Measurements from ENCODE around the gene SPTLC1. TPM values are rescaled to one million over a fixed set of nuclear protein-coding genes. Genes with fewer than 3 reads are reported as not detected.
"Not testable (repeated sequence)": the region's sequence is repeated elsewhere in the genome, so short reads cannot be mapped to it uniquely, and the experiment has no call there.

Gene SPTLC1
- total RNA-seq, 2 donors from 2014 or later = 54.4 to 55.5 TPM

DNA sequence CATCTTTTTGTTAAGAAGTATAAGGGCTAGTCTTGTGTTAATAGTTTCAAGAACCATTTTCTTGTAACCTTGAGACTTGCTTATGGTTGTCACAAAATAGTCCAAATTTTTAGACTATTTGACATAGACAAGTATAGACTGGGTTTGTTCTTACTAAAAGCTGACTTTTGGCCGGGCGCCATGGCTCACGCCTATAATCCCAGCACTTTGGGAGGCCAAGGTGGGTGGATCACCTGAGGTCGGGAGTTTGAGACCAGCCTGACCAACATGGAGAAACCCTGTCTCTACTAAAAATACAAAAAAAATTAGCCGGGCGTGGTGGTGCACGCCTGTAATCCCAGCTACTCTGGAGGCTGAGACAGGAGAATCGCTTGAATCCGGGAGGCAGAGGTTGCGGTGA is 113.3 kb downstream of the SPTLC1 start:
- not testable (repeated sequence) for H3K27me3 Mint-ChIP-seq (ENCODE audit: low read depth); H3K4me1 Mint-ChIP-seq (ENCODE audit: low read depth); ATAC-seq (replicated peaks in 1 of 2); H3K9me3 Mint-ChIP-seq; H3K4me3 Mint-ChIP-seq; H3K36me3 Mint-ChIP-seq (ENCODE audit: insufficient read depth in 2 of 2); DNase-seq; H3K27ac Mint-ChIP-seq

DNA sequence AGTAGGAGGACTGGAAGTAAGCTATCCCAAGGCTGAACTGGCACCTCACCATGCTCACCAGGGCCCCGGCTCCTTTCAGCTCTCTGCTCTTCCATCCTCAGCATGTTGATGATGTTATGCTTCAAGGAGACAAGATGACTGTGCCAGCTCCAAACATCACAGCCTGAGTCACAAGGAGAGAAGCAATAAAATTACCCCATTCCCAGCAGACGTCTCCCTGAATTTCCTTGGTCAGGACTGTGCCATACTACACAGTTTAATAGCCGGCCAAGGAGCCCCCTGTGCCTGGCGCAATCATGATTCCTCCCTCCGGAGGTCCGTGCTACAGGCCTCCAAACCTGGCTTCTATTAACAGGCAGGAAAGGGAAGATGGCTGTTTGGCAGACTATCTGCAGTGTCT is 114.0 kb downstream of the SPTLC1 start:
- DNase-seq (no peak), ATAC-seq (replicated peaks in 1 of 2) (no peak)
- no peak overlapping the region for H3K27ac Mint-ChIP-seq
- no peaks in the 10 kb centered on the region for H3K9me3 Mint-ChIP-seq
- H3K4me3 Mint-ChIP-seq = no peak overlapping the region
- H3K27me3 Mint-ChIP-seq (ENCODE audit: low read depth) = no peaks in the 10 kb centered on the region
- no peaks in the 10 kb centered on the region for H3K4me1 Mint-ChIP-seq (ENCODE audit: low read depth)
- H3K36me3 Mint-ChIP-seq (ENCODE audit: insufficient read depth in 2 of 2) = no peaks in the 10 kb centered on the region

DNA sequence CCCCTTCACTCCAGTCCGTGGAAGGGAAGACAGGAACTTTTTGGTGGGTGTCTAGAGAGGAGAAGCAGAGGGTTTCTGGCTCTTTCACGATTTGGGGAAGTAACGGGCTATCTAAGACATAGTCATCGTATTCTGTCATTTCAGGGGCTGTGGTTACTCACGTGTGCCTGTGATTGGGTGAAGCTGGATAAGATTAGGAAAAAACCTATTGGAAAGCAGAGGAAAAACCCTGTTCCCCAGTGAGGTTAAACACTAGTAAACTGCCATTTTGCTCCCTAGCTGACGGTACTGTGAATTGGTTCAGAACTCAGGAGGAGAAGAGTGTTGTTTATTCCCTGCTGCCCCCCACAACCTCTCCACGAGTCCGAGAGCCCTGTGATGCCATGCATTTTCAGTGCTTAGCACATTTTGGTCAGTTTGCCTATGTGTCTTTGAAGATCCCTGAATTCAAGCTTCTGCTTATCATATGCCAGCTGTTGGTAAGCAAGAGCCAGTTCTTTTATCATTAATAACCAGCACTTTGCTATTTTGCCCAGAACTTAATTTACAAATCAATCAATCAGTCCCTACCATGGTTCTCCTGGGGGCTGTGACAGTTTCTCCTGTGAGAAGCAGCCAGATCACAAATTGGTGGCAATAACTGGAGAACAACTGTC is 120.1 kb downstream of the SPTLC1 start:
- no peaks in the 10 kb centered on the region for H3K9me3 Mint-ChIP-seq
- ATAC-seq (replicated peaks in 1 of 2) = no peak
- H3K36me3 Mint-ChIP-seq (ENCODE audit: insufficient read depth in 2 of 2) = no peaks in the 10 kb centered on the region
- no peak overlapping the region for H3K4me3 Mint-ChIP-seq
- peaks cover 4% of the 10 kb centered on the region for H3K4me1 Mint-ChIP-seq (ENCODE audit: low read depth)
- no peak overlapping the region for H3K27ac Mint-ChIP-seq
- DNase-seq = no peak
- H3K27me3 Mint-ChIP-seq (ENCODE audit: low read depth) = peaks cover 32% of the 10 kb centered on the region

DNA sequence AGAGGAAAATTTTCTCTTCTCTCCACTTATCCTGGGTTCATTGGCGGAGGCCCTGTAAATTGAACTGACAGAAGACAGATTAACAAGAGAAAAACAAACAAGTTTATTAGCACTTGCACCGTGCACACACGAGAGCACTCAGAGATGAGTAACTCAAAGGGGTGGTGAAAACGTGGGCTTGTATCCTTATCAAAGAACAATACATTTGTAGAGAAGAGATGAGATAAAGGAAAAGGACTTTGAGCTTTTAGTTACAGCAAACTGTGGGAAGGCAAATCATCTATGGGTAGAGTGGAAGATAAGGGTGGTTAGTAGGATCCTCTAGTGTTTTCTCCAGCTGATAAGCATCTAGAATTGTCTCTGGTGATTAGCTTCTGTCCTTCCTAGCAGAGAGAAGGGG is 120.8 kb downstream of the SPTLC1 start:
- Mint-ChIP-seq H3K27ac (no peak overlapping the region), H3K9me3 (no peaks in the 10 kb centered on the region), H3K36me3 (ENCODE audit: insufficient read depth in 2 of 2) (no peaks in the 10 kb centered on the region), H3K4me1 (ENCODE audit: low read depth) (peaks cover 4% of the 10 kb centered on the region), H3K27me3 (ENCODE audit: low read depth) (peaks cover 32% of the 10 kb centered on the region), H3K4me3 (no peak overlapping the region)
- no peak for ATAC-seq (replicated peaks in 1 of 2)
- DNase-seq = no peak

DNA sequence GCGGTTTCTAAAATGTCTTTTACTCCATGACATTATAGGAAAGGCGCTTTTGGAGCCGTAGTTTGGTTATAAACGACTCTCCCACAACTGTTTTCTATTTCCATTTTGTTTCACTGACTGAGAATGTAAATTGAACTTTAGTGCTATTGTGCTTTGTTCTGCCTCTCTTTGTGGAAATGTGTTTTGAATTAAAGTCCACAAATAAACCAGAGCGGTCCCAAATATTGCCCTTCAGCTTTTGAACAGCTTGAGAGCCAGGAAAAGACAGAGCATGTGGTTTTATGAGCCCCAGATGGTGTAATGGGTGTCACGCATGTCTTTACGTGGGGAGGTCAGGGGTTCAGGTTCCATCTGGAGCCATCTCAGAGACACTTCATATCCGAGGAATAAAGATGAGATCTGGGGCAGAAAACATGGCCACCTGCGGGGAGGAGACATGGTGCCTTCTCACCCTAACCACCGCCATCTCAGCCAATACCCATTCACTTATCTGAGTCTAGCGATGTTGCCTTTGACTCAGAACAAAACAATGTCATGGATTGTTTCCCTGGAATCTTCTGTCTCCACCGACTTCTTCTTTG is 122.7 kb downstream of the SPTLC1 start:
- H3K9me3 Mint-ChIP-seq = no peaks in the 10 kb centered on the region
- peaks cover 4% of the 10 kb centered on the region for H3K4me1 Mint-ChIP-seq (ENCODE audit: low read depth)
- no peak for ATAC-seq (replicated peaks in 1 of 2)
- peaks cover 32% of the 10 kb centered on the region for H3K27me3 Mint-ChIP-seq (ENCODE audit: low read depth)
- no peak overlapping the region for H3K4me3 Mint-ChIP-seq
- DNase-seq = no peak
- H3K36me3 Mint-ChIP-seq (ENCODE audit: insufficient read depth in 2 of 2) = no peaks in the 10 kb centered on the region
- H3K27ac Mint-ChIP-seq = no peak overlapping the region

DNA sequence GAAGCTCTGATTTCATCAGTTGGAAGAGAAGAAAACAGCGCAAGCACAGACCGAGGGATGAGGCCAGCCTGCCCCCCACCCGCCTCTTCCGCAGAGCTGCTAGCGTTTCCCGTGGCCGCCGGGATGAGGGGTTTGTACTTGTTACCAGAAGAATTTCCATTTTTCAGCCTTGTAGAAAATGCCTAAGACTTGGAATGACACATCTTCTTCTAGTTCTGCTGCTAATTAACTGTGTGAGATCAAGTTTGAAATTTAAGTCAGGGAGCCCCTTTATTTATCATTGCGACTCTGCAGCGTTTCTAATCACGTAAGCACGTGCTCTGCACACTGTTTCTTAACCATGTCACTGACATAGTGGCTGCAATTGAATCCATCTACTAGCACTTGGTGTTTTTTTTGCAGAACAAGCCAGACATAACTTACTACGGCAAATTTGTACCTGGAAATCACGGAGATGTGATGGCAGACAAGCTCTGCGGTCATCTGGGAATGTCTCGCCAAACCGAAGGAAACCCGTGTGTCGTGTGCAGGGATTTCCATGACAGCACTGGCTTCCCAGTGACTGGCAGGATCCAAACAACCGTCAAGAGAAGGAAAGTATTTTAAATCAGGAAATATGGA is 123.4 kb downstream of the SPTLC1 start:
- Mint-ChIP-seq H3K27me3 (ENCODE audit: low read depth) (peaks cover 33% of the 10 kb centered on the region), H3K9me3 (no peaks in the 10 kb centered on the region), H3K36me3 (ENCODE audit: insufficient read depth in 2 of 2) (no peaks in the 10 kb centered on the region), H3K4me1 (ENCODE audit: low read depth) (peaks cover 4% of the 10 kb centered on the region), H3K27ac (no peak overlapping the region), H3K4me3 (no peak overlapping the region)
- no peak for DNase-seq
- no peak for ATAC-seq (replicated peaks in 1 of 2)

DNA sequence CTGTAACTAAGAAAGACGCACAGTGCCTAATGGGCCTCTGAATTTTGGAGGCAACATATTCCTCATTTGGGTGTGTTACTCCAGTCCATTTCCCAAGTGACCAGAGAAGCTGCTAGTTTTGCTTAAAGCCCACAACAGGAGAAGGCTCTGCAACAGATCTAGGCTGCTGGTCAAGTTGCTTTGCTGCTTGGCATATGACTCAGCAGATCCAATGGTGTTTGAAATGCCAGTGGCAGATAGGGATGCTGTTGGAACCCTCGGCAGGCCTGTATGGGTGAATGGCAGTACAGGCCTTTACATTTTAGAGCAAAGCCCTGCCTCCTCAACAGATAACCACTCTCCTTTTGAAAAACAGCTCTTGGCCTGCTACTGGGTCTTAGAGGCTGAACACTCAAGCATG is 129.0 kb downstream of the SPTLC1 start:
- no peak for ATAC-seq (replicated peaks in 1 of 2)
- DNase-seq = no peak
- Mint-ChIP-seq H3K4me3 (no peak overlapping the region), H3K4me1 (ENCODE audit: low read depth) (no peaks in the 10 kb centered on the region), H3K27me3 (ENCODE audit: low read depth) (peaks cover 5% of the 10 kb centered on the region), H3K9me3 (peaks cover 0 to 4% of the 10 kb centered on the region in 2 donors), H3K36me3 (ENCODE audit: insufficient read depth in 2 of 2) (no peaks in the 10 kb centered on the region), H3K27ac (no peak overlapping the region)

DNA sequence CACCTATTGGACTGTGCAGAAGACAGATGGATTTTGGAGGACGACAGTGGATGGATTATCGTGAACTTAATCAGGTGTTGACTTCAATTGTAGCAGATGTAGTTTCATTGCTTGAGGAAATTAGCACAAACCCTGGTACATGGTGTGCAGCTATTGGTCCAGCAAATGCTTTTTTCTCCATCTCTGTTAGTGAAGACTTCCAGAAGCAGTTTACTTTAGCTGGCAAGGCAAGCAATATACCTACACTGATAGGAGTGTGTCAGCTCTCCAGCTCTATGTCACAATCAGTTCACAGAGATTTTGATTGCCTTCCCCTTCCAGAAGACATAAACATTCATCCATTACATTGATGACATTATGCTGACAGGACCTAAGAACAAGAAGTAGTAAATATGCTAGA is 129.5 kb downstream of the SPTLC1 start:
- no peak for ATAC-seq (replicated peaks in 1 of 2)
- Mint-ChIP-seq H3K27me3 (ENCODE audit: low read depth) (peaks cover 5% of the 10 kb centered on the region), H3K36me3 (ENCODE audit: insufficient read depth in 2 of 2) (no peaks in the 10 kb centered on the region)

More for the DNA sequence above, 129.5 kb downstream of the SPTLC1 start:
- no peak overlapping the region for H3K4me3 Mint-ChIP-seq
- no peaks in the 10 kb centered on the region for H3K4me1 Mint-ChIP-seq (ENCODE audit: low read depth)
- H3K27ac Mint-ChIP-seq = no peak overlapping the region
- H3K9me3 Mint-ChIP-seq = peaks cover 0 to 4% of the 10 kb centered on the region in 2 donors
- no peak for DNase-seq

Other genes starting within 250 kb of the SPTLC1 start
- gene ROR2, start 165.2 kb downstream of the SPTLC1 start, total RNA-seq = under 1 TPM; 0.07 to 0.10 TPM
- 100 to 1,000 TPM; 324 to 356 TPM for gene IARS1, start 178.3 kb upstream of the SPTLC1 start, total RNA-seq
- 10 to 100 TPM; 50.7 to 56.6 TPM for gene NOL8, start 209.9 kb upstream of the SPTLC1 start, total RNA-seq
- gene CENPP, start 210.5 kb upstream of the SPTLC1 start, total RNA-seq = 10 to 100 TPM; 25.2 to 28.2 TPM

Data from activated T-cell treated with anti-CD3 and anti-CD28 coated beads, Interleukin-2, amount 50 U/mL, for 72 hours (primary cell).